Skin epidermis (tissue), 12 donors: ENCODE results near the gene ZNF611.
A peak's percentile ranks its signal among the peaks of the same experiment; 100 is the strongest.
"Not testable (repeated sequence)": the region's sequence is repeated elsewhere in the genome, so short reads cannot be mapped to it uniquely, and the experiment has no call there.

Experiments used
- H3K27ac ChIP-seq, 21 experiments: fragments of 200-600 bp; sonication (generic) in 11 of 21; one replicate each; pipeline ENCODE4 v1.5.0; 2020; ENCODE audit warnings: mild to moderate bottlenecking in 3 of 21, inconsistent platforms in 2 of 21, moderate library complexity in 2 of 21
- H3K4me3 ChIP-seq, 7 experiments: fragments of 200-600 bp; sonication (generic) in 2 of 7; one replicate each; pipeline ENCODE4 v1.5.0; 2020; ENCODE audit warnings: inconsistent platforms in 2 of 7, mild to moderate bottlenecking in 2 of 7, moderate library complexity in 1 of 7

ZNF611 gene

DNA sequence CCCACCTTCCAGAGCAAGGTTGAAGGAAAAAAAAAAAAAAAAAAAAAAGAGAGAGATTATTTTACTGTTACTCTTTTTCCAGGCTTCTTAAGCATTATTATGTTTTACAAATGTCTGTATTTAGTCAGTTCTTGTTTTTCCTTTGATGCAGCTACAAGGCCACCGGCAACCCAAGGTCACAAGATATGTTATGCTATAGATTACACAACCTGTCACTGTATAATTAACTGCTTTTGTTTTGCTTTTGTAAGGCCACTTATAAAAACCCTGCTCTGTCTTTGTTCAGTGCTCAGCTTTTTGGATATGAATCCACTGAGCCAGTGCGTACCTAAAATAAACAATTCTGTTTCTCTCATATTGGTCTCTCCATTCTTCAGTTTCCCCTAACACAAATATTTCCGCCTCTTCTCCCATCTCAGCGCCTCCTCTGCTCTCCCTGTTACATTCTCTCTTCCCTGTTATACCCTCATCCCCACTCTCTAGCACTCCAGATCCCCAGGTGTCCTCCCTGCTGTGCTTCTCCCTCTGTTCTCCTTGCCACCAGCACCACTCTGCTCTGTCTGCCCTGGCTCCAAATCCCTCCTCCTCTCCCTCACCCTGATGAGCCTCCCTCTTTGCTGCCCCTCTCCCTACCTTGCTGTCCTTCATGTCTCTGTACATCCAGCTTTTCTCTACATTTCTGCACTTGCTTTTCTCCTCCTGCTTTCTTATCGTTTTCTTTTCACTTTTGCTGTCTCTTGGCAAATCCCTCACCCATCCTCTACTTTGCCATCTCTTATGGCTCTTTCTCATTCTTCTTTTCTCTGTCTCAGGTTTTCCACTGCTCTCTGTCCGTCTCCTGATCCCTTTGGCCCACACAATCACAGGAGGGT, 45.7 kb downstream of the ZNF611 start:
- Histone ChIP-seq H3K4me3 (peak overlapping the region; percentile 48 to 74 (median 61)), H3K27ac (peak overlapping the region in 20 of 21 experiments; percentile 64 to 93 (median 88))

DNA sequence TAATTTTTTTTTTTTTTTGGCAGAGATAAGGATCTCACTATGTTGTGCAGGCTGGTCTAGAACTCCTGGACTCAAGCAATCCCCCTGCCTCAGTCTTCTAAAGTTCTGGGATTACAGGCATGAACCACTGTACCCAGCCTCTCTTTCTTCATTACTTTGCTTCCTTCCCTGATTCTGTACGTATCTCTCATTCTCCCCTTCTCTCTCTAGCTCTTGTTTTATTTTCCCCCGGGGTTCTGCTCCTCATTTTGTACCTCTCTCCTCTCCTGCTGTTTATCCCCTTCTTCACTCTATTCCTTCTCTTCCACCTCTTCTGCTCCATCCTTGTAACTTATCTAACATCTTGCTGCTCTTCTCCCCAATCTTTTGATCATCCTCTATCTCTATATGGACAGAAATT, 46.5 kb downstream of the ZNF611 start:
- no peak overlapping the region for H3K4me3 ChIP-seq
- H3K27ac ChIP-seq = peak overlapping the region in 1 of 21 experiments; percentile 86

- Histone ChIP-seq H3K4me3 (no peak overlapping the region), H3K27ac (no peak overlapping the region)
These were observed 47.2 kb downstream of the ZNF611 start for GRCh38 chr19:52687684-52688083.

GRCh38 chr19:52685811-52686210, 49.0 kb downstream of the ZNF611 start:
- Histone ChIP-seq H3K27ac (peak overlapping the region in 1 of 21 experiments; percentile 17), H3K4me3 (no peak overlapping the region)

- H3K27ac ChIP-seq, H3K4me3 ChIP-seq: not testable (repeated sequence)
These were observed 53.6 kb downstream of the ZNF611 start for GRCh38 chr19:52681216-52681615.

- H3K27ac ChIP-seq = no peak overlapping the region
- H3K4me3 ChIP-seq = no peak overlapping the region
These were observed 55.2 kb downstream of the ZNF611 start for GRCh38 chr19:52679598-52679997.

- H3K4me3 ChIP-seq, H3K27ac ChIP-seq: not testable (repeated sequence)
These were observed 59.6 kb downstream of the ZNF611 start for GRCh38 chr19:52675239-52675638.

- Histone ChIP-seq H3K4me3 (no peak overlapping the region), H3K27ac (no peak overlapping the region)
These were observed 61.8 kb downstream of the ZNF611 start for GRCh38 chr19:52673014-52673413.

- Histone ChIP-seq H3K27ac (no peak overlapping the region), H3K4me3 (no peak overlapping the region)
These were observed 64.8 kb downstream of the ZNF611 start for GRCh38 chr19:52670046-52670445.

GRCh38 chr19:52669586-52669985, 65.3 kb downstream of the ZNF611 start:
- Histone ChIP-seq H3K4me3 (no peak overlapping the region), H3K27ac (no peak overlapping the region)

- H3K27ac ChIP-seq = no peak overlapping the region
- no peak overlapping the region for H3K4me3 ChIP-seq
These were observed 66.9 kb downstream of the ZNF611 start for GRCh38 chr19:52667972-52668371.

DNA sequence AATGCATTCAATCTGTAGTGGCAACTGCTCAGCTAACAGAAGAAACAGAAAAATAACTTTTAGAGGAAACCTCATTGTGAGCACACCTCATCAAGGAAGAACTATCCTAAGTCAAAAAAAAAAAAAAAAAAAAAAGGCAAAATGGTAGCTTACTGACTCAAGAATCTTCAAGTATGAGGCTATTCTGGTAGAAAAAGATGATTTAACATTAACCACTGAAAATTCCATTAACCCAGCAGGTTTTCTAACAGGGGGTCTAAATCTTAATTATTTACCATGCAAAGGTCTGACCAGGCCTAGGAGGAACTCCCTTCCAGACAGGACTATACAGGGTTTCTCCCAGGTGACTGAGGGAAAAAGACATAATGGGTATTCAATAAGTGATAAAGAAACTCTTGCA, 68.3 kb downstream of the ZNF611 start:
- H3K4me3 ChIP-seq = no peak overlapping the region
- no peak overlapping the region for H3K27ac ChIP-seq

- Histone ChIP-seq H3K27ac (no peak overlapping the region), H3K4me3 (no peak overlapping the region)
These were observed 69.3 kb downstream of the ZNF611 start for GRCh38 chr19:52665529-52665928.

- no peak overlapping the region for H3K4me3 ChIP-seq
- H3K27ac ChIP-seq = no peak overlapping the region
These were observed 69.8 kb downstream of the ZNF611 start for GRCh38 chr19:52665027-52665426.

GRCh38 chr19:52664461-52664860, 70.4 kb downstream of the ZNF611 start:
- H3K27ac ChIP-seq = no peak overlapping the region
- no peak overlapping the region for H3K4me3 ChIP-seq

DNA sequence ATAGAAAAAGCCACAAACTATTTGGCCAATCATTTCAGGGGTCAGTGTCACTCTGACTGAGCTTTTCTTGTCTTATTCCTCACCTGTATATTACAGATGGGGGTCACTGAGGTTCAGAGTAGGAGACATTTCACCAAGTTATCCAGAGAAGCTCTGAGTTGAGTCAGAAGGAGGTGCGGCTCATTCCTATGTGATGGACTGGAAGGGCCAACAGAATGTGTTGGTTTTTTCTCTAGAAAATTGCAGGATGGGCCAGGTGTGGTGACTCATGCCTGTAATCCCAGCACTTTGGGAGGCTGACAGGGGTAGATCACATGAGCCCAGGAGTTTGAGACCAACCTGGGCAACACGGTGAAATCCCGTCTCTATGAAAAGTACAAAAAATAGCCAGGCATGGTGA, 72.2 kb downstream of the ZNF611 start:
- Histone ChIP-seq H3K4me3 (no peak overlapping the region), H3K27ac (no peak overlapping the region)

DNA sequence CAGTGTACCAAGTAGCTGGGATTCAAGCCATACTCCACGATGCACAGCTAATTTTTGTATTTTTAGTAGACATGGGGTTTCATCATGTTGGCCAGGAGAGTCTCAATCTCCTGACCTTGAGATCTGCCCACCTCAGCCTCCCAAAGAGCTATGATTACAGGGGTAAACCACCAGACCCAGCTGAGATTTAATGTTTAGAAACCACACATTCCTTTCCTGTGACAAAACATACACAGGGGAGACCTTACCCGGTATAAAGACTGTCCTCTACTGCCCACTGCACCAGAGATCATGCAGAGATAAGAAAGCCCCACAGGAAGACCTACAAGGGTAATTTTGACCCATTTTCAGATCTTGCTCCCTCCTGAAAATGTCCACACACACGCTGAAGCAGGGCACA, 73.9 kb downstream of the ZNF611 start:
- H3K4me3 ChIP-seq = no peak overlapping the region
- no peak overlapping the region for H3K27ac ChIP-seq

DNA sequence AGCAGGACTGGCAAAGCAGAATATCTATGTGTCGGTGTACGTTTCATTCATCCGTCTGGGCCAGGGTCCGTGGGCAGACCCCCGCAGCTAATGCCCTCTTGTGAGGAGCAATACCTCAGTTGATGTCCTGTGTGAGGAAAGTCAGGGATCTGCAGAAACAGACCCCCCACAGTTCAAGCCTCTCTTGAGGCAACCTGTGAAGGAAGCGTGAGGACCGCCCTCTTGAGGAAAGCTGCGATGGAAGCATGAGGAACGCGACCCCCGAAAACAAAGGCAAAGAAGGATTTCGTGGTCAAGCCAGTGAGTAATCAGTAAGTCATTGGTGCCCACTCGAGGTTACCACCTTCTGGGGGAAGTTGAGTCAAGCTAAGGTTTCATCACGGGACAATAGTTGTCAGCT, 75.8 kb downstream of the ZNF611 start:
- no peak overlapping the region for H3K27ac ChIP-seq
- no peak overlapping the region for H3K4me3 ChIP-seq

DNA sequence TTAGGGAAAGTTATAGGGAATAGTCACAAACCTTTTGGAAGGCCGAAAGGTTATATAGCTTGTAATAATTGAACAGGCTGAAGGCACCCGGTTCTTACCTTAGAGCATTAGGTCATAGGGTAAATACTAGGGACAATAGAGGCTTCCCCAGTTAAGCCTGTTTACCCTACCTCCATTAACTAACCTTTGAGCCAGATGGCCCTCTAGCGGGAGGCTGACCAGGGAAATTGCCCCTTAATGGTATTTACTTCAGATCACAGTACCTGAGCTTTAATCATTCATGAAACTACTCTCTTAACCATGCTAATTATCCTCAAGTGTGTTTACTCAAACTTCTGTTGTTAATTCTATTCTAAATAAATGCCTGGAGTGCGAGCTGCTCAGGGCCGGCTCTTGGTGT, 76.2 kb downstream of the ZNF611 start:
- no peak overlapping the region for H3K4me3 ChIP-seq
- H3K27ac ChIP-seq = no peak overlapping the region

- H3K27ac ChIP-seq = no peak overlapping the region
- H3K4me3 ChIP-seq = no peak overlapping the region
These were observed 81.7 kb downstream of the ZNF611 start for GRCh38 chr19:52653161-52653560.
